Measurements from ENCODE around the gene ATXN10. TPM values are rescaled to one million over a fixed set of nuclear protein-coding genes. Genes with fewer than 3 reads are reported as not detected.

ATXN10 gene
- total and polyA plus RNA-seq, 2 of the 13 experiments (the other 11 are each of a cell fraction or from before 2014, with no cell fraction given) = 60.1 to 194 TPM

DNA sequence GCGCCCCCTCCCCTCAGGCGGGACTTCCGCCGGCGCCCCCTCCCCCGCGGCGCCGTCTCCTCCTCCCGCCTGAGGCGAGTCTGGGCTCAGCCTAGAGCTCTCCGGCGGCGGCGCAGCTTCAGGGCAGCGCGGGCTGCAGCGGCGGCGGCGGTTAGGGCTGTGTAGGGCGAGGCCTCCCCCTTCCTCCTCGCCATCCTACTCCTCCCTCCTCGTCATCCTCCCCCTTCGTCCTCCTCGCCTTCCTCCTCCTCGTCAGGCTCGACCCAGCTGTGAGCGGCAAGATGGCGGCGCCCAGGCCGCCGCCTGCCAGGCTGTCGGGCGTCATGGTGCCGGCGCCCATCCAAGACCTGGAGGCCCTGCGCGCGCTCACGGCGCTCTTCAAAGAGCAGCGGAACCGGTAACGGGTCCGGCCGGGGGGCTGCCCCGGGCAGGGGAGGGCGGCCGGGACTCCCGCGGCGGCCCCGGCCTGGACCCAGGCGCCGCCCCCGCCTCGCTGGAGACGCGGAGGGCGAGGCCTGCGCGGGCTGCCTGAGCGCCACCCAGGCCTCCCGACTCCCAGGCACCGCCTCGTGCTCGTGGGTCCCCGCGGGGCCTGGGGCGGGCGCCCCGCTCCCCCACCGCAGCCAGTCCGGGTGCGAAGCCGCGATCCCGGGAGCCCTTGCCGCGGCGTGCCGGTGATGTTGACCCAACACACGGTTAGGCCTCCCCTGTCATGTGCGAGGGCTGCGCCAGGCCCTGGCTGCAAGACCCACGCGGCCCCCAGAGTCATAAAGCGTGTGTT lies at the start of gene ATXN10 (continued):
- TF ChIP-seq, protein P1, sequence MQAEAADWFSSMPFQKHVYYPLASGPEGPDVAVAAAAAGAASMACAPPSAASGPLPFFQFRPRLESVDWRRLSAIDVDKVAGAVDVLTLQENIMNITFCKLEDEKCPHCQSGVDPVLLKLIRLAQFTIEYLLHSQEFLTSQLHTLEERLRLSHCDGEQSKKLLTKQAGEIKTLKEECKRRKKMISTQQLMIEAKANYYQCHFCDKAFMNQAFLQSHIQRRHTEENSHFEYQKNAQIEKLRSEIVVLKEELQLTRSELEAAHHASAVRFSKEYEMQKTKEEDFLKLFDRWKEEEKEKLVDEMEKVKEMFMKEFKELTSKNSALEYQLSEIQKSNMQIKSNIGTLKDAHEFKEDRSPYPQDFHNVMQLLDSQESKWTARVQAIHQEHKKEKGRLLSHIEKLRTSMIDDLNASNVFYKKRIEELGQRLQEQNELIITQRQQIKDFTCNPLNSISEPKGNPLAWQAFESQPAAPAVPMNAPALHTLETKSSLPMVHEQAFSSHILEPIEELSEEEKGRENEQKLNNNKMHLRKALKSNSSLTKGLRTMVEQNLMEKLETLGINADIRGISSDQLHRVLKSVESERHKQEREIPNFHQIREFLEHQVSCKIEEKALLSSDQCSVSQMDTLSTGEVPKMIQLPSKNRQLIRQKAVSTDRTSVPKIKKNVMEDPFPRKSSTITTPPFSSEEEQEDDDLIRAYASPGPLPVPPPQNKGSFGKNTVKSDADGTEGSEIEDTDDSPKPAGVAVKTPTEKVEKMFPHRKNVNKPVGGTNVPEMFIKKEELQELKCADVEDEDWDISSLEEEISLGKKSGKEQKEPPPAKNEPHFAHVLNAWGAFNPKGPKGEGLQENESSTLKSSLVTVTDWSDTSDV (CRISPR knock-in tag; IDR thresholded peaks at IDR 0.05) = peak; percentile 96; the same call in 1 of the 2 replicates
- TF ChIP-seq, protein P2, sequence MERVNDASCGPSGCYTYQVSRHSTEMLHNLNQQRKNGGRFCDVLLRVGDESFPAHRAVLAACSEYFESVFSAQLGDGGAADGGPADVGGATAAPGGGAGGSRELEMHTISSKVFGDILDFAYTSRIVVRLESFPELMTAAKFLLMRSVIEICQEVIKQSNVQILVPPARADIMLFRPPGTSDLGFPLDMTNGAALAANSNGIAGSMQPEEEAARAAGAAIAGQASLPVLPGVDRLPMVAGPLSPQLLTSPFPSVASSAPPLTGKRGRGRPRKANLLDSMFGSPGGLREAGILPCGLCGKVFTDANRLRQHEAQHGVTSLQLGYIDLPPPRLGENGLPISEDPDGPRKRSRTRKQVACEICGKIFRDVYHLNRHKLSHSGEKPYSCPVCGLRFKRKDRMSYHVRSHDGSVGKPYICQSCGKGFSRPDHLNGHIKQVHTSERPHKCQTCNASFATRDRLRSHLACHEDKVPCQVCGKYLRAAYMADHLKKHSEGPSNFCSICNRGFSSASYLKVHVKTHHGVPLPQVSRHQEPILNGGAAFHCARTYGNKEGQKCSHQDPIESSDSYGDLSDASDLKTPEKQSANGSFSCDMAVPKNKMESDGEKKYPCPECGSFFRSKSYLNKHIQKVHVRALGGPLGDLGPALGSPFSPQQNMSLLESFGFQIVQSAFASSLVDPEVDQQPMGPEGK (CRISPR knock-in tag; IDR thresholded peaks at IDR 0.05) = peak; percentile 70; the same call in 1 of the 2 replicates
- TF ChIP-seq, protein P3, sequence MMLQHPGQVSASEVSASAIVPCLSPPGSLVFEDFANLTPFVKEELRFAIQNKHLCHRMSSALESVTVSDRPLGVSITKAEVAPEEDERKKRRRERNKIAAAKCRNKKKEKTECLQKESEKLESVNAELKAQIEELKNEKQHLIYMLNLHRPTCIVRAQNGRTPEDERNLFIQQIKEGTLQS (CRISPR knock-in tag; IDR thresholded peaks at IDR 0.05) = no peak
- TF ChIP-seq, protein P4, sequence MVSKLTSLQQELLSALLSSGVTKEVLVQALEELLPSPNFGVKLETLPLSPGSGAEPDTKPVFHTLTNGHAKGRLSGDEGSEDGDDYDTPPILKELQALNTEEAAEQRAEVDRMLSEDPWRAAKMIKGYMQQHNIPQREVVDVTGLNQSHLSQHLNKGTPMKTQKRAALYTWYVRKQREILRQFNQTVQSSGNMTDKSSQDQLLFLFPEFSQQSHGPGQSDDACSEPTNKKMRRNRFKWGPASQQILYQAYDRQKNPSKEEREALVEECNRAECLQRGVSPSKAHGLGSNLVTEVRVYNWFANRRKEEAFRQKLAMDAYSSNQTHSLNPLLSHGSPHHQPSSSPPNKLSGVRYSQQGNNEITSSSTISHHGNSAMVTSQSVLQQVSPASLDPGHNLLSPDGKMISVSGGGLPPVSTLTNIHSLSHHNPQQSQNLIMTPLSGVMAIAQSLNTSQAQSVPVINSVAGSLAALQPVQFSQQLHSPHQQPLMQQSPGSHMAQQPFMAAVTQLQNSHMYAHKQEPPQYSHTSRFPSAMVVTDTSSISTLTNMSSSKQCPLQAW (CRISPR knock-in tag; IDR thresholded peaks at IDR 0.05) = peak; percentile 61; the same call in 1 of the 2 replicates
- TF ChIP-seq, protein P5, sequence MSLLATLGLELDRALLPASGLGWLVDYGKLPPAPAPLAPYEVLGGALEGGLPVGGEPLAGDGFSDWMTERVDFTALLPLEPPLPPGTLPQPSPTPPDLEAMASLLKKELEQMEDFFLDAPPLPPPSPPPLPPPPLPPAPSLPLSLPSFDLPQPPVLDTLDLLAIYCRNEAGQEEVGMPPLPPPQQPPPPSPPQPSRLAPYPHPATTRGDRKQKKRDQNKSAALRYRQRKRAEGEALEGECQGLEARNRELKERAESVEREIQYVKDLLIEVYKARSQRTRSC (CRISPR knock-in tag; IDR thresholded peaks at IDR 0.05; ENCODE audit: low read depth) = no peak
- TF ChIP-seq NCOA1 (CRISPR knock-in tag; IDR thresholded peaks at IDR 0.05) (no peak), MNT (IDR thresholded peaks at IDR 0.05) (no peak), CCDC6 (CRISPR knock-in tag; IDR thresholded peaks at IDR 0.05) (0 out of 2 replicates have a peak, but pooled peaks have one; percentile 64), ATAD3A (CRISPR knock-in tag; IDR thresholded peaks at IDR 0.05) (no peak), ATM (IDR thresholded peaks at IDR 0.05; ENCODE audit: borderline replicate concordance) (no peak), ESRRA (CRISPR knock-in tag; IDR thresholded peaks at IDR 0.05; ENCODE audit: low read depth) (no peak), ZNF7 (CRISPR knock-in tag; IDR thresholded peaks at IDR 0.05) (no peak), KDM1A (CRISPR knock-in tag; IDR thresholded peaks at IDR 0.05) (no peak), ZNF709 (CRISPR knock-in tag; IDR thresholded peaks at IDR 0.05) (0 out of 2 replicates have a peak, but pooled peaks have one; percentile 19), ZNF782 (CRISPR knock-in tag; IDR thresholded peaks at IDR 0.05; ENCODE audit: borderline replicate concordance) (0 out of 2 replicates have a peak, but pooled peaks have one; percentile 21)
- TF ChIP-seq, protein P6, sequence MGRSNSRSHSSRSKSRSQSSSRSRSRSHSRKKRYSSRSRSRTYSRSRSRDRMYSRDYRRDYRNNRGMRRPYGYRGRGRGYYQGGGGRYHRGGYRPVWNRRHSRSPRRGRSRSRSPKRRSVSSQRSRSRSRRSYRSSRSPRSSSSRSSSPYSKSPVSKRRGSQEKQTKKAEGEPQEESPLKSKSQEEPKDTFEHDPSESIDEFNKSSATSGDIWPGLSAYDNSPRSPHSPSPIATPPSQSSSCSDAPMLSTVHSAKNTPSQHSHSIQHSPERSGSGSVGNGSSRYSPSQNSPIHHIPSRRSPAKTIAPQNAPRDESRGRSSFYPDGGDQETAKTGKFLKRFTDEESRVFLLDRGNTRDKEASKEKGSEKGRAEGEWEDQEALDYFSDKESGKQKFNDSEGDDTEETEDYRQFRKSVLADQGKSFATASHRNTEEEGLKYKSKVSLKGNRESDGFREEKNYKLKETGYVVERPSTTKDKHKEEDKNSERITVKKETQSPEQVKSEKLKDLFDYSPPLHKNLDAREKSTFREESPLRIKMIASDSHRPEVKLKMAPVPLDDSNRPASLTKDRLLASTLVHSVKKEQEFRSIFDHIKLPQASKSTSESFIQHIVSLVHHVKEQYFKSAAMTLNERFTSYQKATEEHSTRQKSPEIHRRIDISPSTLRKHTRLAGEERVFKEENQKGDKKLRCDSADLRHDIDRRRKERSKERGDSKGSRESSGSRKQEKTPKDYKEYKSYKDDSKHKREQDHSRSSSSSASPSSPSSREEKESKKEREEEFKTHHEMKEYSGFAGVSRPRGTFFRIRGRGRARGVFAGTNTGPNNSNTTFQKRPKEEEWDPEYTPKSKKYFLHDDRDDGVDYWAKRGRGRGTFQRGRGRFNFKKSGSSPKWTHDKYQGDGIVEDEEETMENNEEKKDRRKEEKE (IDR thresholded peaks at IDR 0.05) = no peak

Data from HepG2 (cell line).